H9 (cell line): Measurements from ENCODE around the gene NRG2. TPM values are rescaled to one million over a fixed set of nuclear protein-coding genes. Genes with fewer than 3 reads are reported as not detected.

Experiments
- DNase-seq: peaks from one replicate; pipeline ENCODE4 v3.0.0-alpha.2; 2017
- H2AFZ ChIP-seq: one replicate; pipeline ENCODE4 v1.6.1; 2013; ENCODE audit warnings: mild to moderate bottlenecking, low read length, control low read depth, moderate library complexity
- H2AK5ac ChIP-seq: 2 replicates; pipeline ENCODE4 v1.6.1; 2013; ENCODE audit warnings: low read length, control low read depth, mixed read lengths; ENCODE audit not compliant: insufficient read length
- H2BK120ac ChIP-seq: one replicate; pipeline ENCODE4 v1.6.1; 2013; ENCODE audit warnings: low read depth, mild to moderate bottlenecking, low read length, control low read depth, inconsistent platforms; ENCODE audit not compliant: poor library complexity, severe bottlenecking
- H2BK12ac ChIP-seq: 2 replicates; pipeline ENCODE4 v1.6.1; 2013; ENCODE audit warnings: low read length, control low read depth, mixed read lengths, low read depth; ENCODE audit not compliant: insufficient read length
- H2BK15ac ChIP-seq: 2 replicates; pipeline ENCODE4 v1.6.1; 2013; ENCODE audit warnings: low read depth, low read length, control low read depth
- H2BK20ac ChIP-seq: one replicate; pipeline ENCODE4 v1.6.1; 2013; ENCODE audit warnings: low read depth, mild to moderate bottlenecking, low read length, control low read depth, inconsistent platforms; ENCODE audit not compliant: poor library complexity, severe bottlenecking
- H2BK5ac ChIP-seq: 2 replicates; pipeline ENCODE4 v1.6.1; 2013; ENCODE audit warnings: low read length, control low read depth, mixed read lengths; ENCODE audit not compliant: insufficient read length
- H3K14ac ChIP-seq: 2 replicates; pipeline ENCODE4 v1.6.1; 2013; ENCODE audit warnings: low read length, control low read depth; ENCODE audit not compliant: insufficient read depth
- H3K18ac ChIP-seq: 2 replicates; pipeline ENCODE4 v1.6.1; 2013; ENCODE audit warnings: low read depth, mild to moderate bottlenecking, mixed read lengths, low read length, control low read depth; ENCODE audit not compliant: insufficient read length
- H3K23ac ChIP-seq: 2 replicates; pipeline ENCODE4 v1.6.1; 2013; ENCODE audit warnings: low read length, control low read depth, mixed read lengths, low read depth; ENCODE audit not compliant: insufficient read length
- H3K23me2 ChIP-seq: 2 replicates; pipeline ENCODE4 v1.6.1; 2013; ENCODE audit warnings: low read depth, mild to moderate bottlenecking, mixed read lengths, low read length, control low read depth; ENCODE audit not compliant: insufficient read length, poor library complexity, severe bottlenecking
- H3K27ac ChIP-seq: 2 replicates; pipeline ENCODE4 v1.5.1; 2013; ENCODE audit warnings: low read length, control low read depth, mixed read lengths, low read depth; ENCODE audit not compliant: insufficient read length
- H3K27me3 ChIP-seq: 2 replicates; pipeline ENCODE4 v1.6.1; 2013; ENCODE audit warnings: low read length, control low read depth, inconsistent platforms; ENCODE audit not compliant: insufficient read depth
- H3K4ac ChIP-seq: 2 replicates; pipeline ENCODE4 v1.6.1; 2013; ENCODE audit warnings: low read depth, mild to moderate bottlenecking, control low read depth, inconsistent platforms, low read length, moderate library complexity
- H3K4me1 ChIP-seq: 2 replicates; pipeline ENCODE4 v1.6.1; 2013; ENCODE audit warnings: low read length, control low read depth, inconsistent platforms; ENCODE audit not compliant: insufficient read depth
- H3K4me2 ChIP-seq: 2 replicates; pipeline ENCODE4 v1.6.1; 2013; ENCODE audit warnings: low read length, control low read depth, mixed read lengths; ENCODE audit not compliant: insufficient read length, insufficient read depth
- H3K56ac ChIP-seq: 2 replicates; pipeline ENCODE4 v1.6.1; 2013; ENCODE audit warnings: low read depth, mild to moderate bottlenecking, mixed read lengths, low read length, control low read depth; ENCODE audit not compliant: insufficient read length
- H3K79me1 ChIP-seq: 2 replicates; pipeline ENCODE4 v1.6.1; 2013; ENCODE audit warnings: low read depth, mild to moderate bottlenecking, moderate library complexity, low read length, control low read depth, inconsistent platforms; ENCODE audit not compliant: insufficient read depth, poor library complexity, severe bottlenecking
- H3K79me2 ChIP-seq: 2 replicates; pipeline ENCODE4 v1.6.1; 2013; ENCODE audit warnings: low read length, control low read depth, inconsistent platforms; ENCODE audit not compliant: insufficient read depth
- H3K9ac ChIP-seq: 2 replicates; pipeline ENCODE4 v1.6.1; 2013; ENCODE audit warnings: low read length, control low read depth, mixed read lengths; ENCODE audit not compliant: insufficient read length; ENCODE audit errors: extremely low read depth
- H3K9me3 ChIP-seq: one replicate; pipeline ENCODE4 v1.6.1; 2013; ENCODE audit warnings: low read depth, low read length, inconsistent platforms; ENCODE audit not compliant: control insufficient read depth
- H3T11ph ChIP-seq: one replicate; pipeline ENCODE4 v1.6.1; 2013; ENCODE audit warnings: mild to moderate bottlenecking, low read length, control low read depth, inconsistent platforms
- H4K20me1 ChIP-seq: one replicate; pipeline ENCODE4 v1.6.1; 2013; ENCODE audit not compliant: control insufficient read depth, insufficient read length, insufficient read depth
- H4K5ac ChIP-seq: 2 replicates; pipeline ENCODE4 v1.6.1; 2013; ENCODE audit warnings: low read depth, mild to moderate bottlenecking, mixed read lengths, low read length, control low read depth; ENCODE audit not compliant: insufficient read length
- H4K8ac ChIP-seq: replicated peaks from 2 replicates; pipeline ENCODE4 v1.6.1; 2013; ENCODE audit warnings: low read length, control low read depth, mixed read lengths, low read depth; ENCODE audit not compliant: insufficient read length
- H4K91ac ChIP-seq: 2 replicates; pipeline ENCODE4 v1.6.1; 2013; ENCODE audit warnings: low read depth, mild to moderate bottlenecking, moderate library complexity, mixed read lengths, low read length, control low read depth; ENCODE audit not compliant: insufficient read length
- H3K27ac Mint-ChIP-seq, 3 experiments: 2 replicates in 2 of 3; 3 replicates in 1 of 3; pipeline ENCODE4 v1.8.0; 2020 to 2021; ENCODE audit warnings: mixed read lengths in 3 of 3, mild to moderate bottlenecking in 1 of 3, moderate library complexity in 1 of 3
- H3K27me3 Mint-ChIP-seq: 2 replicates; pipeline ENCODE4 v1.8.0; 2021; ENCODE audit warnings: low read depth, mild to moderate bottlenecking, moderate library complexity, mixed read lengths
- H3K36me3 Mint-ChIP-seq, 3 experiments: 2 replicates in 2 of 3; 3 replicates in 1 of 3; pipeline ENCODE4 v1.8.0; 2020 to 2021; ENCODE audit warnings: low read depth in 3 of 3, mixed read lengths in 3 of 3; ENCODE audit not compliant: insufficient read depth in 1 of 3
- H3K4me1 Mint-ChIP-seq, 2 experiments: 2 replicates each; pipeline ENCODE4 v1.8.0; 2020; ENCODE audit warnings: mixed read lengths in 2 of 2
- H3K4me3 Mint-ChIP-seq, 2 experiments: 2 replicates in 1 of 2; 3 replicates in 1 of 2; pipeline ENCODE4 v1.8.0; 2020 to 2021; ENCODE audit warnings: mild to moderate bottlenecking in 2 of 2, mixed read lengths in 2 of 2, moderate library complexity in 1 of 2
- H3K9me3 Mint-ChIP-seq, 2 experiments: 2 replicates in 1 of 2; 3 replicates in 1 of 2; pipeline ENCODE4 v1.8.0; 2020; ENCODE audit warnings: mild to moderate bottlenecking in 2 of 2, mixed read lengths in 2 of 2, moderate library complexity in 1 of 2
- CTCF ChIP-seq: fragments of 200-600 bp; sonication (generic); conservative IDR thresholded peaks from 3 replicates; pipeline ENCODE4 v1.8.0; 2021; ENCODE audit warnings: antibody characterized with exemption, mild to moderate bottlenecking
- WGBS: extraction: QIAGEN DNeasy Blood & Tissue Kit; methylation state at CpG from one replicate; pipeline ENCODE4 v1.1.7; 2013; ENCODE audit warnings: missing lambda C conversion rate, low lambda C conversion rate, mixed read lengths; ENCODE audit not compliant: insufficient read length; ENCODE audit errors: extremely low coverage; 5-methylcytosine and 5-hydroxymethylcytosine counted together
- total RNA-seq: library from RNA; stranded (reverse); gene quantifications from 2 replicates; pipeline ENCODE4 v1.2.1, GENCODE V29; 2021

NRG2 gene
- total RNA-seq, 1 experiment from 2014 or later, result not detected

- DNase-seq, result peak; percentile 82
- Histone ChIP-seq H4K8ac (no peak overlapping the region), H4K5ac (no peak overlapping the region), H2BK5ac (no peak overlapping the region), H2AFZ (no peak overlapping the region), H4K91ac (no peak overlapping the region), H2BK20ac (no peak overlapping the region), H3K4me1 (no peaks in the 10 kb centered on the region), H3K23me2 (no peaks in the 10 kb centered on the region), H3K9me3 (no peaks in the 10 kb centered on the region), H3K4ac (no peak overlapping the region), H2BK15ac (no peak overlapping the region), H3K79me1 (no peaks in the 10 kb centered on the region), H3K14ac (no peak overlapping the region), H3K27me3 (no peaks in the 10 kb centered on the region), H2BK12ac (no peak overlapping the region), H2AK5ac (no peak overlapping the region), H4K20me1 (no peaks in the 10 kb centered on the region), H3K4me2 (no peak overlapping the region), H2BK120ac (no peak overlapping the region), H3K27ac (no peak overlapping the region), H3K18ac (no peak overlapping the region), H3K79me2 (no peaks in the 10 kb centered on the region), H3K56ac (no peak overlapping the region), H3K9ac (no peak overlapping the region), H3T11ph (no peak overlapping the region), H3K23ac (no peak overlapping the region)
- H3K4me1 Mint-ChIP-seq, result 0 out of 4 replicates have a peak, but pooled peaks cover 2 to 4% of the 10 kb centered on the region in 2 experiments
- H3K27me3 Mint-ChIP-seq, result peaks cover 44% of the 10 kb centered on the region
- H3K9me3 Mint-ChIP-seq, result no peaks in the 10 kb centered on the region
- WGBS, result no CpG with 5 or more reads among the region's 19 CpGs
- no peak for TF ChIP-seq CTCF
- no peaks in the 10 kb centered on the region for H3K36me3 Mint-ChIP-seq
- H3K27ac Mint-ChIP-seq, result peak overlapping the region in 1 of 3 experiments; percentile 54; a peak in 1 of 7 replicates
- H3K4me3 Mint-ChIP-seq, result no peak overlapping the region
Observed at GRCh38 chr5:139808481-139809330, 234.4 kb downstream of the NRG2 start.
